Mesothelial cell of epicardium (in vitro differentiated cells): Measurements from ENCODE around the gene HSPBAP1. TPM values are rescaled to one million over a fixed set of nuclear protein-coding genes. Genes with fewer than 3 reads are reported as not detected.

Experiments used
- DNase-seq, 2 experiments: peaks; one replicate each; pipeline ENCODE4 v3.0.0; 2021; ENCODE audit warnings: low spot score in 2 of 2; ENCODE audit not compliant: unreplicated experiment in 2 of 2
- H3K27ac Mint-ChIP-seq: 2 replicates; pipeline ENCODE4 v1.8.0; 2021; ENCODE audit warnings: mixed read lengths
- H3K27me3 Mint-ChIP-seq: 2 replicates; pipeline ENCODE4 v1.8.0; 2021; ENCODE audit warnings: low read depth, mixed read lengths
- H3K36me3 Mint-ChIP-seq: 2 replicates; pipeline ENCODE4 v1.8.0; 2021; ENCODE audit warnings: mixed read lengths
- H3K4me1 Mint-ChIP-seq: 2 replicates; pipeline ENCODE4 v1.8.0; 2021; ENCODE audit warnings: mixed read lengths
- H3K4me3 Mint-ChIP-seq: 2 replicates; pipeline ENCODE4 v1.8.0; 2021; ENCODE audit warnings: mild to moderate bottlenecking, moderate library complexity, mixed read lengths
- H3K9me3 Mint-ChIP-seq: 2 replicates; pipeline ENCODE4 v1.8.0; 2021; ENCODE audit warnings: mixed read lengths
- total RNA-seq: library from RNA; stranded (reverse); gene quantifications from 3 replicates; pipeline ENCODE4 v1.2.1, GENCODE V29; 2021
- TF ChIP-seq, protein P1 (sequence below): fragments of 200-600 bp; sonication (generic); IDR thresholded peaks from one replicate; pipeline ENCODE4 v1.5.0; 2021; ENCODE audit warnings: antibody characterized with exemption; ENCODE audit not compliant: unreplicated experiment

The HSPBAP1 gene
- total RNA-seq, 1 donor from 2014 or later = 11.3 TPM

DNA sequence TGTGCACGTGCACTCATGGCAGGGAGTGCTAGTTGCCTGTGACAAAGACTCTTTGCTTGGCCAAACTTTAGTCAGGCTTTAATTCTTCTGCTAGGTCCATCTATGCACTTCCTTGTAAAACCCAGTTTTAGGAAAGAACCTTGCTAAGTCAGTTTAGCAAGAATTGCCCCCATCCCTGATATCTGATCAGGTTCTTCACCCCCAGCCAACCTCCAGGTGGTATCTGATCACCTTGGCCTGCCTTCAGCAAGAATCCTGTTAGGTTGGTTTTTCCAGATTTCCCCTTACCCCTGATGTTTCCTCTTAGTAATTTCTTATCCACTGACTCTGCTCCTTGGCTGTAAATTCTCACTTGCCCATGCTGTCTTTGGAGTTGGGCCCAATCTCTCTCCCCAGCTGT, 8.4 kb downstream of the HSPBAP1 start:
- H3K4me1 Mint-ChIP-seq = peaks cover 11% of the 10 kb centered on the region
- TF ChIP-seq, protein P1, sequence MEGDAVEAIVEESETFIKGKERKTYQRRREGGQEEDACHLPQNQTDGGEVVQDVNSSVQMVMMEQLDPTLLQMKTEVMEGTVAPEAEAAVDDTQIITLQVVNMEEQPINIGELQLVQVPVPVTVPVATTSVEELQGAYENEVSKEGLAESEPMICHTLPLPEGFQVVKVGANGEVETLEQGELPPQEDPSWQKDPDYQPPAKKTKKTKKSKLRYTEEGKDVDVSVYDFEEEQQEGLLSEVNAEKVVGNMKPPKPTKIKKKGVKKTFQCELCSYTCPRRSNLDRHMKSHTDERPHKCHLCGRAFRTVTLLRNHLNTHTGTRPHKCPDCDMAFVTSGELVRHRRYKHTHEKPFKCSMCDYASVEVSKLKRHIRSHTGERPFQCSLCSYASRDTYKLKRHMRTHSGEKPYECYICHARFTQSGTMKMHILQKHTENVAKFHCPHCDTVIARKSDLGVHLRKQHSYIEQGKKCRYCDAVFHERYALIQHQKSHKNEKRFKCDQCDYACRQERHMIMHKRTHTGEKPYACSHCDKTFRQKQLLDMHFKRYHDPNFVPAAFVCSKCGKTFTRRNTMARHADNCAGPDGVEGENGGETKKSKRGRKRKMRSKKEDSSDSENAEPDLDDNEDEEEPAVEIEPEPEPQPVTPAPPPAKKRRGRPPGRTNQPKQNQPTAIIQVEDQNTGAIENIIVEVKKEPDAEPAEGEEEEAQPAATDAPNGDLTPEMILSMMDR = no peak
- H3K9me3 Mint-ChIP-seq = peaks cover 4% of the 10 kb centered on the region
- H3K36me3 Mint-ChIP-seq = peaks cover 5% of the 10 kb centered on the region
- no peaks in the 10 kb centered on the region for H3K27me3 Mint-ChIP-seq
- DNase-seq = no peak
- no peak overlapping the region for H3K4me3 Mint-ChIP-seq
- no peak overlapping the region for H3K27ac Mint-ChIP-seq

DNA sequence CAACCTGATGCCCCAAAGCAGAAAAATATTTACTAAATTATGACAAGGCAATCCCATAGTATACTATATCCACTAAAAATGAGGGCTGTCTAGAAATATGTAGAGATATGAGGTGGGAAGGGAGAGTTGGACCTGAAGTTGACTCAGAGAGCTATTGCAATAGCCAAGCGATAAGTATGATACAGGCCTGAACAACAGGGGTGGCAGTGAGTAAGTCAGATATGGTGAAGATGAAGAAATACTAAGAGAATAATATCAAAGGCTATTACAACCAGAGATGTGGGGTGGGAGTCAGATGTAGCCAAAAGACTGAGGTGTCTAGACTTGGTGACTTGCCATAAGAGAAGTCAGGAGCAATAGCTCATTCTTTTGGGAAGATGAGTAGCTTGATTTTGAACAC, 9.2 kb downstream of the HSPBAP1 start:
- DNase-seq = no peak
- peaks cover 11% of the 10 kb centered on the region for H3K4me1 Mint-ChIP-seq
- H3K36me3 Mint-ChIP-seq = peaks cover 5% of the 10 kb centered on the region
- peaks cover 4% of the 10 kb centered on the region for H3K9me3 Mint-ChIP-seq
- no peak overlapping the region for H3K27ac Mint-ChIP-seq
- TF ChIP-seq, protein P1 = no peak
- no peaks in the 10 kb centered on the region for H3K27me3 Mint-ChIP-seq
- H3K4me3 Mint-ChIP-seq = no peak overlapping the region

DNA sequence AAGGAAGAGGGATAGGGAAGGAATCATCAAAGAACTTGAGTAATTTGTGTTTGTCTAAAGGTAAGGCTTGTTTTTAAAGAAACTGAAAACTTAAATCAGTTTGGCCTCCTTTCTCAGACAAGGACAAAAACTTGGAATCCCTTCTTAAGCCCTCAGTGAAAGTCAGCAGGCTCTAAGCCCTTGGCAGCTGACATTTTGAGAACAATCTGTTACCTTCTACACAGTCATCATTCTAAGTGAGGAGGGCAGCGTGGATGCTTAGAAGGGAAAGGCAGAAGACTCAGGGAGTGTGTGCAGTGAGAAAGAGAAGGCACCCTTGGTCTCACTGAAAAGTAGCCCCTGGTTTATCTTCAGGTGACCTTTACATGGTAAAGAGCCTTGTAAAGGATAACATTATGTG, 10.8 kb downstream of the HSPBAP1 start:
- DNase-seq = no peak
- Mint-ChIP-seq H3K27me3 (no peaks in the 10 kb centered on the region), H3K4me1 (peaks cover 11% of the 10 kb centered on the region), H3K4me3 (no peak overlapping the region), H3K9me3 (peaks cover 4% of the 10 kb centered on the region), H3K27ac (no peak overlapping the region), H3K36me3 (peaks cover 5% of the 10 kb centered on the region)
- TF ChIP-seq, protein P1 = no peak

DNA sequence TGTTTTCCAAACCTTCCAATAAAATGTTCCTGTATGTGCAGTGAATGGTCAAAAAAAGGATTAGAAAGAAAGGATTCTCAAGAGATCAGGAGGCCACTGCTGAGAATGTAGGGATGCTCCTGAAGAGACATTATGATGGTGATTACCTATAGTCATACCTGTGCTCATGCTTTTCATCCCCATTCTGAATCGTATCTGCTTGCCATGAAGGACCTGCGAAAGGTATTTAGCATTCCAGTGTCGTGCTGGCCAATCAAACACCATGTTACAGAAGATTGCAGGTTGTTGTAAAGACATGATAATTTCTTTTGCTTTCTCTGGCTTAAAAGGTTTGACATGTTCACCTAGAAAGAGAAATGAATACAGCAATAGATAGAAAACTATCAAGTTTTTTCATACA, 16.1 kb downstream of the HSPBAP1 start:
- Mint-ChIP-seq H3K4me1 (no peaks in the 10 kb centered on the region), H3K27ac (no peak overlapping the region)

DNA sequence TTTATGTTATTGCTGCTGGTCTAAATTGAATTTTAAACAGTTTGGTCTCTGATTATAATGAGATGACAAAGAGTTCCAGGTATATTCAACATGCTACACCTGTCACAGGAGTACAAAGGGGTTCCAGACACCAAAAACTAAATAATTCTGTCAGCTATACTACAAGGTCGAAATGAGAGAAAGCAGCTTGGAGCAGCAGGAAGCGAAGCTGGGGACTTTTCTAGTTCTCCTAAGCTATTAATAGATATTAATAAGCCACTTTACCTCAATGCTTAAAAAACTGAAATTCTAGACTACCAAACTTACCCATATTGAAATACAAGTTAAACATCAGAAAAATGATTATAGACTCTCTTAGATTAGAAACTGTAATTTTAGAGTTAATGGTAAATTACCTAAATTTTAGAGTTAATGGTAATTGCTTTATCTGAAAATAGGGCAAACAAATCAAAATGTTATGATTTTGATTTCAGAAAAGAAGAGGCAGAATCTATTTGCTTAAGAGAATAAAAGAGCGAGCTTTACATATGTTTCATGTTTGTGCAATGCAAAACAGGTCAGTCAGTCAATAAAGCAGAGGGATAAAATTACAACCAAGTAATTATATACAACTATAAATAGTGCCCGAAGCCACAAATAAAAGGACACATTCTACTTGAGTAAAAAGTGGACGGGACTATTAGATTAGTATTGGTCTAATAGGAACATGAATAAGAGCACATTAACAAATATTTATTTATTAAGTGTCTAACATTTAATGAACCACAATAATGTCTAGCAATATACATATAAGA, 16.8 kb downstream of the HSPBAP1 start:
- Mint-ChIP-seq H3K27ac (no peak overlapping the region), H3K9me3 (peaks cover 4% of the 10 kb centered on the region), H3K36me3 (peaks cover 9% of the 10 kb centered on the region)

More for the DNA sequence above, 16.1 kb downstream of the HSPBAP1 start:
- DNase-seq = no peak
- Mint-ChIP-seq H3K36me3 (peaks cover 9% of the 10 kb centered on the region), H3K9me3 (peaks cover 4% of the 10 kb centered on the region), H3K4me3 (no peak overlapping the region), H3K27me3 (no peaks in the 10 kb centered on the region)
- TF ChIP-seq, protein P1 = no peak

More for the DNA sequence above, 16.8 kb downstream of the HSPBAP1 start:
- no peak for DNase-seq
- Mint-ChIP-seq H3K4me1 (no peaks in the 10 kb centered on the region), H3K4me3 (no peak overlapping the region), H3K27me3 (no peaks in the 10 kb centered on the region)
- TF ChIP-seq, protein P1 = no peak
